Natural killer cell (primary cell): ENCODE measurements around the gene TENM3. TPM values are rescaled to one million over a fixed set of nuclear protein-coding genes. Genes with fewer than 3 reads are reported as not detected.

ENCODE experiments used
- ATAC-seq, 3 donors: fragments of 150-1000 bp in 2 of 3; fragments of 200-7000 bp in 1 of 3; cut with Tn5 transposase; 1 replicate in 1 of 3; 2 replicates in 2 of 3; pipeline ENCODE4 v1.10.0; 2021; ENCODE audit warnings: mild to moderate bottlenecking in 2 of 3, moderate library complexity in 2 of 3
- DNase-seq, 2 donors: peaks; one replicate each; pipeline versions ENCODE4 v3.0.0 to v3.0.0-alpha.2; 2013 to 2021; ENCODE audit warnings: mixed read lengths in 1 of 2
- H3K27ac ChIP-seq: one replicate; pipeline ENCODE4 v1.5.1; 2013; ENCODE audit warnings: mild to moderate bottlenecking, low read length
- H3K27me3 ChIP-seq: one replicate; pipeline ENCODE4 v1.6.1; 2013; ENCODE audit warnings: low read length; ENCODE audit not compliant: control insufficient read depth, insufficient read depth
- H3K36me3 ChIP-seq: one replicate; pipeline ENCODE4 v1.6.1; 2013; ENCODE audit warnings: low read length; ENCODE audit not compliant: control insufficient read depth, insufficient read depth
- H3K4me1 ChIP-seq: one replicate; pipeline ENCODE4 v1.6.1; 2013; ENCODE audit warnings: low read length; ENCODE audit not compliant: control insufficient read depth, insufficient read depth
- H3K4me3 ChIP-seq: one replicate; pipeline ENCODE4 v1.5.1; 2013; ENCODE audit warnings: low read length
- H3K9me3 ChIP-seq: one replicate; pipeline ENCODE4 v1.6.1; 2013; ENCODE audit warnings: low read length; ENCODE audit not compliant: control insufficient read depth, insufficient read depth
- H3K27ac Mint-ChIP-seq, 2 donors: one replicate each; pipeline ENCODE4 v1.8.0; 2022; ENCODE audit warnings: mild to moderate bottlenecking in 2 of 2, mixed read lengths in 2 of 2, moderate library complexity in 1 of 2
- H3K27me3 Mint-ChIP-seq, 2 donors: one replicate each; pipeline ENCODE4 v1.8.0; 2022; ENCODE audit warnings: low read depth in 2 of 2, mixed read lengths in 2 of 2
- H3K36me3 Mint-ChIP-seq: one replicate; pipeline ENCODE4 v1.8.0; 2022; ENCODE audit warnings: mixed read lengths
- H3K4me1 Mint-ChIP-seq, 2 donors: one replicate each; pipeline ENCODE4 v1.8.0; 2022; ENCODE audit warnings: mixed read lengths in 2 of 2
- H3K4me3 Mint-ChIP-seq: one replicate; pipeline ENCODE4 v1.8.0; 2022; ENCODE audit warnings: mild to moderate bottlenecking, moderate library complexity, mixed read lengths
- H3K9me3 Mint-ChIP-seq, 2 donors: one replicate each; pipeline ENCODE4 v1.8.0; 2022; ENCODE audit warnings: mixed read lengths in 2 of 2
- WGBS: methylation state at CpG from one replicate; pipeline ENCODE4 v1.1.7; 2013; ENCODE audit warnings: missing lambda C conversion rate; ENCODE audit not compliant: insufficient coverage; 5-methylcytosine and 5-hydroxymethylcytosine counted together
- intact Hi-C: fragments of 100-400 bp; cut with micrococcal nuclease; formaldehyde crosslinking; loops from one replicate; pipeline ENCODE4 v1.14.2; 2022
- total RNA-seq, 4 donors: library from RNA; stranded (reverse); fragments of 120-200 nt in 1 of 4; gene quantifications; one replicate each; pipeline versions ENCODE4 v1.2.3 to v1.2.4, GENCODE V29; 2013 to 2022
- TF ChIP-seq, protein P1 (sequence below): fragments of 200-600 bp; IDR thresholded peaks from one replicate; pipeline ENCODE4 v1.8.0; 2022; ENCODE audit warnings: antibody characterized with exemption

TENM3 gene
- total RNA-seq, 3 donors from 2014 or later (not counting 1 experiment from before 2014, with no cell fraction given) = not detected

- intact Hi-C loops = no loop called here
- H3K4me3 ChIP-seq = no peak overlapping the region
- no peaks in the 10 kb centered on the region for H3K9me3 ChIP-seq
- ATAC-seq (no peak), DNase-seq (no peak)
- H3K4me1 ChIP-seq = no peaks in the 10 kb centered on the region
- no peaks in the 10 kb centered on the region for H3K4me1 Mint-ChIP-seq
- H3K36me3 Mint-ChIP-seq = no peaks in the 10 kb centered on the region
- TF ChIP-seq, protein P1, sequence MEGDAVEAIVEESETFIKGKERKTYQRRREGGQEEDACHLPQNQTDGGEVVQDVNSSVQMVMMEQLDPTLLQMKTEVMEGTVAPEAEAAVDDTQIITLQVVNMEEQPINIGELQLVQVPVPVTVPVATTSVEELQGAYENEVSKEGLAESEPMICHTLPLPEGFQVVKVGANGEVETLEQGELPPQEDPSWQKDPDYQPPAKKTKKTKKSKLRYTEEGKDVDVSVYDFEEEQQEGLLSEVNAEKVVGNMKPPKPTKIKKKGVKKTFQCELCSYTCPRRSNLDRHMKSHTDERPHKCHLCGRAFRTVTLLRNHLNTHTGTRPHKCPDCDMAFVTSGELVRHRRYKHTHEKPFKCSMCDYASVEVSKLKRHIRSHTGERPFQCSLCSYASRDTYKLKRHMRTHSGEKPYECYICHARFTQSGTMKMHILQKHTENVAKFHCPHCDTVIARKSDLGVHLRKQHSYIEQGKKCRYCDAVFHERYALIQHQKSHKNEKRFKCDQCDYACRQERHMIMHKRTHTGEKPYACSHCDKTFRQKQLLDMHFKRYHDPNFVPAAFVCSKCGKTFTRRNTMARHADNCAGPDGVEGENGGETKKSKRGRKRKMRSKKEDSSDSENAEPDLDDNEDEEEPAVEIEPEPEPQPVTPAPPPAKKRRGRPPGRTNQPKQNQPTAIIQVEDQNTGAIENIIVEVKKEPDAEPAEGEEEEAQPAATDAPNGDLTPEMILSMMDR = no peak
- H3K27ac Mint-ChIP-seq = no peak overlapping the region
- no peaks in the 10 kb centered on the region for H3K36me3 ChIP-seq
- no peaks in the 10 kb centered on the region for H3K27me3 ChIP-seq
- H3K9me3 Mint-ChIP-seq = peaks cover 0 to 2% of the 10 kb centered on the region in 2 donors
- no peak overlapping the region for H3K27ac ChIP-seq
- H3K4me3 Mint-ChIP-seq = no peak overlapping the region
- WGBS = 87% methylated on average over 7 of the region's 10 CpGs
- peaks cover 0 to 1% of the 10 kb centered on the region in 2 donors for H3K27me3 Mint-ChIP-seq
These were observed 28.5 kb downstream of the TENM3 start for GRCh38 chr4:182271731-182272130.

DNA sequence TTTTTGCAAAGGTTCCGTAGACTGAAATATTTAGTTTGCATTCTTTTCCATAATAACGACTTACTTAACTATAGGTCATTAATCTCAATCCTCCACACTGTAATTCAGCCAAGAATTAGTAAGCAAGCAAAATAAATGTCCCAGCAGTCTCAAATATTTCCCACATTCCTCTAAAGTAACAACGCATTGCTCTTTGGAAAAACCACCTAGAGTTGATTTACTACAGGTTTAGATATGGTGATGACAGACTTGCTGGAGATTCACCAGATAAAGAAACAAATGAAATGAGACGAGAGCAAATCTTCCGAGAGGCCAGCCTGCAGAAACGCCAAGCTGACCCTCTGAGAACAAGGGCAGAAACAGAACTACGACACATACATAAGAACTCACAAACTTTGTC is 28.9 kb downstream of the TENM3 start:
- no peak overlapping the region for H3K27ac ChIP-seq
- Mint-ChIP-seq H3K4me1 (no peaks in the 10 kb centered on the region), H3K4me3 (no peak overlapping the region), H3K36me3 (no peaks in the 10 kb centered on the region), H3K27ac (no peak overlapping the region), H3K9me3 (peaks cover 0 to 2% of the 10 kb centered on the region in 2 donors), H3K27me3 (peaks cover 0 to 2% of the 10 kb centered on the region in 2 donors)
- H3K36me3 ChIP-seq = no peaks in the 10 kb centered on the region
- H3K27me3 ChIP-seq = no peaks in the 10 kb centered on the region
- H3K4me3 ChIP-seq = no peak overlapping the region
- WGBS = 89% methylated on average over 6 of the region's 7 CpGs
- TF ChIP-seq, protein P1 = no peak
- intact Hi-C loops = no loop called here
- H3K9me3 ChIP-seq = no peaks in the 10 kb centered on the region
- DNase-seq (no peak), ATAC-seq (no peak)
- no peaks in the 10 kb centered on the region for H3K4me1 ChIP-seq

DNA sequence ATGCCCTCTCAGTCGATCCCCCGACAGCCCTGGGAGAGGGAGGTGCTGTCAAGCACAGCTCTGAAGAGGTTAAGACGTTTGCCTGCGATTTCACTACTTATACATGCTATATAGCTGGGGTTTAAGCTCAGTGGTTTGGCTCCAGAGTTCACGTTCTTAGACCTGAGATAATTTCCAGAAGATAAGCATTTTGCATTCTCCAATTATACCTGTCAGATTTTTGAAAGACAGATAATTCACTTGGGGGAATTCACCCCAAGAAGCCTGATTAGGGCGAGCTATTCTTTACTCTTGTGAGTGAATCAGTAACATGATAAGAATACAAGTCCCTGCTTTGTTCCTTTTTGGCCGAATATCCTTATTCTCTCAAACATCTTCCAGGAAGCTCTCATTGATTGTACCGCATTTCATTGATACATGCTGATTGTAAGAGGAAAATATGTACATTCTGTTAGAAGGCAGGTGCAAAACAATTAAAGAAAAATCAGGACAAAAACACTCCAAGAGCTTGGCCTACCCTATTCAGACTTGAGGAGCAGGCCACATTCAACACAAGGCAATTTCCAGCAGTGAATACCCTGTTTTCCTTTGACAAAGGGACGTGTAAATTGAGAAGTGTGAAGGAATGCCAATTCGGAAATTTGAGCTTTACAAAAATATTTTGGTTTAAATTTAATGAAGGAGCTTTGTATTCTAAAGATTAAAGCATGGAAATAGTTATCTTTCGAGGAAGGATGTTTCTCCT is 30.2 kb downstream of the TENM3 start:
- Histone ChIP-seq H3K27ac (no peak overlapping the region), H3K36me3 (no peaks in the 10 kb centered on the region), H3K4me3 (no peak overlapping the region), H3K9me3 (no peaks in the 10 kb centered on the region), H3K27me3 (no peaks in the 10 kb centered on the region), H3K4me1 (no peaks in the 10 kb centered on the region)
- no peaks in the 10 kb centered on the region for H3K36me3 Mint-ChIP-seq
- 75% methylated on average over 8 of the region's 11 CpGs for WGBS
- DNase-seq (no peak), ATAC-seq (no peak)
- no peak overlapping the region for H3K4me3 Mint-ChIP-seq
- peaks cover 0 to 2% of the 10 kb centered on the region in 2 donors for H3K9me3 Mint-ChIP-seq
- no peak overlapping the region for H3K27ac Mint-ChIP-seq
- intact Hi-C loops = no loop called here
- H3K27me3 Mint-ChIP-seq = peaks cover 0 to 2% of the 10 kb centered on the region in 2 donors
- TF ChIP-seq, protein P1 = no peak
- H3K4me1 Mint-ChIP-seq = no peaks in the 10 kb centered on the region
